WTC11 (cell line): Measurements from ENCODE around the gene FLT1. TPM values are rescaled to one million over a fixed set of nuclear protein-coding genes. Genes with fewer than 3 reads are reported as not detected.

Experiments
- ATAC-seq: fragments of 200-7000 bp; cut with Tn5 transposase; 2 replicates; pipeline ENCODE4 v1.10.0; 2021; ENCODE audit warnings: mild to moderate bottlenecking, moderate library complexity
- CTCF ChIA-PET: fragments of 300-600 bp; sonication (Branson Sonifier 250); formaldehyde crosslinking; loops from one replicate; lab custom pipeline; 2021; ENCODE audit warnings: antibody characterized with exemption; lab: Charles Lee
- POLR2A ChIA-PET: fragments of 350-600 bp; sonication (Branson Sonifier 250); formaldehyde crosslinking; loops from one replicate; lab custom pipeline; 2021; ENCODE audit warnings: antibody characterized with exemption; lab: Charles Lee
- DNase-seq: peaks from one replicate; pipeline ENCODE4 v3.0.0; 2021; ENCODE audit warnings: low spot score
- H3K27ac Mint-ChIP-seq: 2 replicates; pipeline ENCODE4 v1.8.0; 2021; ENCODE audit warnings: mixed read lengths
- H3K27me3 Mint-ChIP-seq: 2 replicates; pipeline ENCODE4 v1.8.0; 2021; ENCODE audit warnings: low read depth, mild to moderate bottlenecking, moderate library complexity, mixed read lengths
- H3K36me3 Mint-ChIP-seq: 2 replicates; pipeline ENCODE4 v1.8.0; 2021; ENCODE audit warnings: mixed read lengths
- H3K4me1 Mint-ChIP-seq: 2 replicates; pipeline ENCODE4 v1.8.0; 2022; ENCODE audit warnings: mixed read lengths
- H3K4me3 Mint-ChIP-seq: 2 replicates; pipeline ENCODE4 v1.8.0; 2021; ENCODE audit warnings: mild to moderate bottlenecking, moderate library complexity, mixed read lengths
- H3K9me3 Mint-ChIP-seq: 2 replicates; pipeline ENCODE4 v1.8.0; 2021; ENCODE audit warnings: mixed read lengths
- AR ChIP-seq: fragments of 250-450 bp; sonication (Bioruptor Pico); IDR thresholded peaks from 2 replicates; pipeline ENCODE4 v1.9.0; 2021; ENCODE audit warnings: mild to moderate bottlenecking
- E2F1 ChIP-seq: sonication (generic); formaldehyde crosslinking; IDR thresholded peaks from 2 replicates; pipeline ENCODE4 v1.8.0; 2022; ENCODE audit warnings: mild to moderate bottlenecking, missing genetic modification reagents
- EMX1 ChIP-seq: fragments of 250-450 bp; sonication (Bioruptor Pico); IDR thresholded peaks from 2 replicates; pipeline ENCODE4 v1.8.0; 2021; ENCODE audit warnings: mild to moderate bottlenecking
- ERG ChIP-seq: fragments of 250-450 bp; sonication (Bioruptor Pico); IDR thresholded peaks from 2 replicates; pipeline ENCODE4 v1.8.0; 2021; ENCODE audit warnings: mild to moderate bottlenecking
- FOXP4 ChIP-seq: sonication (generic); formaldehyde crosslinking; IDR thresholded peaks from 2 replicates; pipeline ENCODE4 v1.8.0; 2022; ENCODE audit warnings: mild to moderate bottlenecking, missing genetic modification reagents
- GABPB1 ChIP-seq: sonication (generic); formaldehyde crosslinking; IDR thresholded peaks from 2 replicates; pipeline ENCODE4 v1.8.1; 2023; ENCODE audit warnings: mild to moderate bottlenecking, missing genetic modification reagents
- GTF2I ChIP-seq: fragments of 250-450 bp; sonication (Bioruptor Pico); conservative IDR thresholded peaks from 2 replicates; pipeline ENCODE4 v1.4.0; 2021; ENCODE audit warnings: mild to moderate bottlenecking
- MLX ChIP-seq: sonication (generic); formaldehyde crosslinking; IDR thresholded peaks from 2 replicates; pipeline ENCODE4 v1.8.1; 2023; ENCODE audit warnings: mild to moderate bottlenecking, missing genetic modification reagents, moderate library complexity
- MYBL2 ChIP-seq: sonication (generic); formaldehyde crosslinking; IDR thresholded peaks from 2 replicates; pipeline ENCODE4 v1.8.1; 2023; ENCODE audit warnings: mild to moderate bottlenecking, moderate library complexity, missing genetic modification reagents
- PRDM15 ChIP-seq: sonication (generic); formaldehyde crosslinking; IDR thresholded peaks from 2 replicates; pipeline ENCODE4 v1.8.0; 2022; ENCODE audit warnings: missing genetic modification reagents
- SMAD3 ChIP-seq: sonication (generic); formaldehyde crosslinking; IDR thresholded peaks from 2 replicates; pipeline ENCODE4 v1.8.0; 2022; ENCODE audit warnings: missing genetic modification reagents, mild to moderate bottlenecking, borderline replicate concordance
- SP1 ChIP-seq: sonication (generic); formaldehyde crosslinking; conservative IDR thresholded peaks from 2 replicates; pipeline ENCODE4 v1.8.1; 2022; ENCODE audit warnings: missing genetic modification reagents
- TEAD1 ChIP-seq: sonication (generic); formaldehyde crosslinking; IDR thresholded peaks from 2 replicates; pipeline ENCODE4 v1.8.0; 2022; ENCODE audit warnings: mild to moderate bottlenecking, missing genetic modification reagents
- USF1 ChIP-seq: sonication (generic); formaldehyde crosslinking; IDR thresholded peaks from 2 replicates; pipeline ENCODE4 v1.8.0; 2022; ENCODE audit warnings: mild to moderate bottlenecking, missing genetic modification reagents
- USF2 ChIP-seq: sonication (generic); formaldehyde crosslinking; IDR thresholded peaks from 2 replicates; pipeline ENCODE4 v1.8.1; 2023; ENCODE audit warnings: mild to moderate bottlenecking, missing genetic modification reagents, moderate library complexity
- ZMAT4 ChIP-seq: fragments of 250-450 bp; sonication (Bioruptor Pico); IDR thresholded peaks from 2 replicates; pipeline ENCODE4 v1.9.0; 2021; ENCODE audit warnings: mild to moderate bottlenecking
- ZNF138 ChIP-seq: sonication (generic); formaldehyde crosslinking; conservative IDR thresholded peaks from 2 replicates; pipeline ENCODE4 v1.8.1; 2022; ENCODE audit warnings: mild to moderate bottlenecking, moderate library complexity, missing genetic modification reagents
- ZNF416 ChIP-seq: fragments of 250-450 bp; sonication (Bioruptor Pico); IDR thresholded peaks from 2 replicates; pipeline ENCODE4 v1.9.0; 2021; ENCODE audit warnings: mild to moderate bottlenecking, inconsistent platforms
- ZNF423 ChIP-seq: fragments of 250-450 bp; sonication (Bioruptor Pico); IDR thresholded peaks from 2 replicates; pipeline ENCODE4 v2.1.2; 2022; ENCODE audit warnings: mild to moderate bottlenecking, moderate library complexity
- ZNF671 ChIP-seq: fragments of 250-450 bp; sonication (Bioruptor Pico); IDR thresholded peaks from 2 replicates; pipeline ENCODE4 v1.8.0; 2021; ENCODE audit warnings: mild to moderate bottlenecking
- total RNA-seq: library from RNA; stranded (reverse); gene quantifications from 3 replicates; pipeline ENCODE4 v1.2.3, GENCODE V29; 2021

FLT1 gene
- total RNA-seq, 1 experiment from 2014 or later = 66.3 TPM

- POLR2A ChIA-PET = no interaction called here
- TF ChIP-seq ZNF423 (CRISPR knock-in tag) (no peak), AR (CRISPR knock-in tag) (no peak), USF2 (CRISPR knock-in tag) (no peak), E2F1 (CRISPR knock-in tag) (no peak), GTF2I (no peak), ZNF416 (CRISPR knock-in tag) (no peak)
- TF ChIP-seq, all 79 proteins: peak for 0
- Mint-ChIP-seq H3K27ac (no peak overlapping the region), H3K4me3 (no peak overlapping the region), H3K36me3 (peaks cover 18% of the 10 kb centered on the region), H3K4me1 (peaks cover 38% of the 10 kb centered on the region), H3K9me3 (no peaks in the 10 kb centered on the region), H3K27me3 (no peaks in the 10 kb centered on the region)
- no peak for DNase-seq
- no peak for ATAC-seq
- CTCF ChIA-PET = interaction anchor here (1.2 kb wide), 1 partner anchor 23 kb away, joined by 3 read pairs; no protein-coding TSS in a partner anchor
Measured at GRCh38 chr13:28347456-28348371, 147.2 kb downstream of the FLT1 start.

GRCh38 chr13:28346154-28346553 is 148.8 kb downstream of the FLT1 start:
- DNase-seq (no peak), ATAC-seq (no peak)
- Mint-ChIP-seq H3K27ac (no peak overlapping the region), H3K36me3 (peaks cover 18% of the 10 kb centered on the region), H3K4me1 (peaks cover 24% of the 10 kb centered on the region), H3K4me3 (no peak overlapping the region), H3K9me3 (no peaks in the 10 kb centered on the region), H3K27me3 (no peaks in the 10 kb centered on the region)
- ChIA-PET CTCF (interaction anchor here (1.0 kb wide), 1 partner anchor 202 kb away, joined by 4 read pairs; no protein-coding TSS in a partner anchor), POLR2A (no interaction called here)
- TF ChIP-seq SMAD3 (no peak), ZNF671 (no peak), MLX (CRISPR knock-in tag) (no peak), TEAD1 (CRISPR knock-in tag) (no peak), SP1 (CRISPR knock-in tag) (no peak), ZMAT4 (no peak), EMX1 (CRISPR knock-in tag) (no peak), GABPB1 (CRISPR knock-in tag) (no peak), MYBL2 (no peak), ZNF138 (CRISPR knock-in tag) (no peak), USF1 (CRISPR knock-in tag) (no peak), FOXP4 (no peak), ERG (CRISPR knock-in tag) (no peak), PRDM15 (CRISPR knock-in tag) (no peak)
